GM21737 (cell line): ENCODE data around the gene RIN1.
"Not testable (repeated sequence)": the region's sequence is repeated elsewhere in the genome, so short reads cannot be mapped to it uniquely, and the experiment has no call there.

ENCODE experiments used
- ATAC-seq: cut with Tn5 transposase; IDR thresholded peaks from one replicate; pipeline ENCODE4 v1.9.1; 2021; ENCODE audit warnings: mild to moderate bottlenecking, moderate library complexity; ENCODE audit not compliant: unreplicated experiment

Gene RIN1

GRCh38 chr11:66360406-66361073 lies 24.3 kb upstream of the RIN1 start:
- ATAC-seq: no peak

- ATAC-seq: no peak
Measured at GRCh38 chr11:66359662-66360087, 23.4 kb upstream of the RIN1 start.

GRCh38 chr11:66350560-66351235 lies 14.5 kb upstream of the RIN1 start:
- not testable (repeated sequence) for ATAC-seq

- ATAC-seq: no peak
Measured at GRCh38 chr11:66349084-66349386, 12.8 kb upstream of the RIN1 start.

GRCh38 chr11:66347425-66348276 lies 11.4 kb upstream of the RIN1 start, which contains the start of gene B4GAT1:
TSS of gene B4GAT1 (minus strand) at chr11:66347629. CDS start at chr11:66347545, 84 bp downstream.
- no peak for ATAC-seq

GRCh38 chr11:66346476-66347424 lies 10.5 kb upstream of the RIN1 start:
- ATAC-seq: no peak

GRCh38 chr11:66345316-66345649 lies 9.0 kb upstream of the RIN1 start:
- ATAC-seq: no peak

- ATAC-seq: peak; percentile 67
Measured at GRCh38 chr11:66344550-66345315, 8.5 kb upstream of the RIN1 start, which contains the start of gene BRMS1. TSS of gene BRMS1 (minus strand) at chr11:66345104. CDS start at chr11:66342234, 2,870 bp downstream.

- ATAC-seq: no peak
Measured at GRCh38 chr11:66343176-66343575, 6.9 kb upstream of the RIN1 start.

- no peak for ATAC-seq
Measured at GRCh38 chr11:66341502-66342126, 5.4 kb upstream of the RIN1 start.

GRCh38 chr11:66340596-66341501 lies 4.6 kb upstream of the RIN1 start:
- no peak for ATAC-seq

- no peak for ATAC-seq
Measured at GRCh38 chr11:66339686-66340483, 3.7 kb upstream of the RIN1 start.

GRCh38 chr11:66339162-66339675 lies 3.0 kb upstream of the RIN1 start:
- ATAC-seq: no peak

- ATAC-seq: no peak
Measured at GRCh38 chr11:66338276-66339161, 2.3 kb upstream of the RIN1 start.

- ATAC-seq: no peak
Measured at GRCh38 chr11:66337103-66337899, 1.1 kb upstream of the RIN1 start.
